Stimulated activated CD8-positive, alpha-beta memory T cell treated with anti-CD3 and anti-CD28 coated beads, Interleukin-2, amount 100 ng/mL, for 48 hours (primary cell): Measurements from ENCODE around the gene KIFC1.

Experiments used
- DNase-seq, 2 donors: peaks; one replicate each; pipeline ENCODE4 v3.0.0-alpha.2; 2020; ENCODE audit warnings: low read depth in 2 of 2

The KIFC1 gene

GRCh38 chr6:33411632-33412005 is 20.0 kb downstream of the KIFC1 start:
- no peak for DNase-seq

- DNase-seq, result no peak
Observed at GRCh38 chr6:33412140-33413009, 20.8 kb downstream of the KIFC1 start.

DNA sequence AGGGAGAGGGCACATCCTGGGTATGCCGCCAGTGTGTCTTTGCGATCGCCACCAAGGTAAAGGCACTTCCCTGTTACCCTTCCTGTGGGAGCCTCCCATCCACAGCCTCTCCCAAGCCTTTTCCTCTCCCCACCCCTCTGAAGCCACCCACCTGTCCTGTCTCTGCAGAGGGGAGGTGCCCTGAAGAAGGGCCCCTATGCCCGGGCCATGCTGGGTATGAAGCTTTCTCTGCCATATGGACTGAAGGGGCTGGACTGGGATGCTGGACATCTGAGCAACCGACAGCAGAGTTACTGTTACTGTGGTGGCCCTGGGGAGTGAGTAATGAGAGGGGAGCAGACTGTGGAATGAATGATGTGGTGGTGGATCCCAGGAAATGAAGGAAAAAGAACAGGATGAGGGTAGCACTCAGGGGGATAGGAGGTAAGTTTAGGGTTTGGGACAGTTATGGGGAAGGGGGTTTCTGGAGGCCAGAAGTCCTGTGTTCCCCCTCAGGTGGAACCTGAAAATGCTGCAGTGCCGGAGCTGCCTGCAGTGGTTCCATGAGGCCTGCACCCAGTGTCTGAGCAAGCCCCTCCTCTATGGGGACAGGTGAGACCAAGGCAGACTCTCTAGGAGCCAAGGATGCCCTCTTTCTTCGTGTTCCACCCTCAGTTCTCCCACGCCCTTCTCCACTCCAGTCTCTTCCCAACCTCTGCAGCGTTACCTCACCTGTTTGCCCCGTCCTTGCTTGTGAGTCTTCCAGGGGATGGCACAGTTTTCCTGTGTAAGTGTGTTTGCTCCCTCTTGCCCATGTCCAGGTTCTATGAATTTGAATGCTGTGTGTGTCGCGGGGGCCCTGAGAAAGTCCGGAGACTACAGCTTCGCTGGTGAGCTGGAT is 21.9 kb downstream of the KIFC1 start:
- no peak for DNase-seq

- DNase-seq, result no peak
Observed at GRCh38 chr6:33414592-33415271, 23.1 kb downstream of the KIFC1 start.

GRCh38 chr6:33415831-33416230 is 24.2 kb downstream of the KIFC1 start:
- DNase-seq, result no peak

DNA sequence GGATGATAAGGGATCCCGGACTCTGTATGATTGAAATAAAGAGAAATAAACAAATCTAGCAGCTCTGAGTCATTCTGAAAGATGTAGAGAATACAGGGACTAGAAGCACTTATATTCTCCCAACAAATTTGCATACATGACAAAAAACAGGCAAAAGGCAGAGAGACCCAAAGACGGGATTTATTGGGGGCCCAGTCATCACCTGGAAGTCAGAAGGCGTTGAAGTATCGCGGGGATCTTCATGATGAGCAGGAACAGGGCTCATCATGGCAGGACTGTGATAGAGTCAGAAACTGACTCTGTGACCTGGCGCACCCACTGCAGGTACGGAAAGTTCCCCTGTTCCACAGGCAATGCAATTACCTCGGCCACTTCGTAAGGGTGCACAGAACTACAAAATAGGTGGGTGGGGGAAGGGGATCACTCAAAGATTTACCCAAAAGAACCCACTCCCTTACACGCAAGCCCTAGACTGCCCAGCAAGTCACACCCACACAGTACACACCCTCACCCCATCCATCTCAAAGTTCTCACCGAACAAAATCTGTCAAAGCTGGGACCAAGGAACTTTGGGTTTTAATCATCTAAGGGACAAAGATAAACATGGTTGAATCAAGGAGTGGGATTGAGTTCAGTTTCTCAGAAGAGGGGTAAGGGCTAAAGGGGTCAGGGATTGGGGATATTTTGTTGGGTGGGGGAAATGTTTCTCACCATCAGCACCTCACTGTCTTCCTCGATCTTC is 24.9 kb downstream of the KIFC1 start:
- DNase-seq, result no peak

DNA sequence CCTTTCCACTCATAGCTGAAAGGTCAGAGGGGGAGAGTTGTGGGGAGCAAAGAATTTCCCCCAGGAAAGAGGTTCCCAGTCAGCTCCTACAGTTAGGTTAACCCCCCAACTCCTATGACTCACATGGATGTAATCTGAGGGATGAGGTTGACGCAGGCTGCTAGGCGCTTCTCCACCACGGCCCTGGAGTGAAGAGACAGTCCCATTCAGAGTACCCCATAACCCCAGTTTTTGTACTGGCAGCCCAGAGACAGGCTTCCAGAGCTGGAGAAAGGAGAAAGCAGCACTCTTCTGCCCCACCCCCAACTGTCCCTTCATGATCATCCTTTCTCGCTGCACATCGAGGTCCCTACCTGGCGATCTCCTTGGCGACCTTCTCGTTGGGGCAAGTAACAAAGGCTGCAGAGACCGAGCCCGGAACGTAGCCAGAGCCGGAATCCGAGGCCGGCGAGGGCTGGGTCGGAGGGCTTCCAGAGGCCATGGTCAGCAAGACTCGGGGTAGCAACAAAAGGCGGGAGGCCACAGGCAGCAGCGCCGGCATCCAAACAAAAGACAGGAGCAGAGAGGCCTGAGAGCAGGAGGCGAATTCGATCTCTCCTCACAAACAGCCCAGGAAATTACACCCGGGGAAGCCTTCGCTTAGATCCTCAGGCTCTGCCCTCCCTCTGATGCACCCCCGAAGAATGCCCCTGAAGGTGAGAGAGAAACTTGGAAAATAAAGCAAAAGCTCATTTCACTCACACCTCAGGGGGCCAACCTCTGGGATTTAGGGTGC is 25.7 kb downstream of the KIFC1 start:
- no peak for DNase-seq

GRCh38 chr6:33417903-33418689 is 26.5 kb downstream of the KIFC1 start, which contains the start of gene CUTA:
Gene CUTA, minus strand, starts transcription at chr6:33418107. Its CDS starts 107 bp downstream, at chr6:33418000.
- DNase-seq, result peak; percentile 96 to 97

GRCh38 chr6:33418690-33419291 is 27.2 kb downstream of the KIFC1 start:
- peak in 1 of 2 donors; percentile 43 for DNase-seq

DNA sequence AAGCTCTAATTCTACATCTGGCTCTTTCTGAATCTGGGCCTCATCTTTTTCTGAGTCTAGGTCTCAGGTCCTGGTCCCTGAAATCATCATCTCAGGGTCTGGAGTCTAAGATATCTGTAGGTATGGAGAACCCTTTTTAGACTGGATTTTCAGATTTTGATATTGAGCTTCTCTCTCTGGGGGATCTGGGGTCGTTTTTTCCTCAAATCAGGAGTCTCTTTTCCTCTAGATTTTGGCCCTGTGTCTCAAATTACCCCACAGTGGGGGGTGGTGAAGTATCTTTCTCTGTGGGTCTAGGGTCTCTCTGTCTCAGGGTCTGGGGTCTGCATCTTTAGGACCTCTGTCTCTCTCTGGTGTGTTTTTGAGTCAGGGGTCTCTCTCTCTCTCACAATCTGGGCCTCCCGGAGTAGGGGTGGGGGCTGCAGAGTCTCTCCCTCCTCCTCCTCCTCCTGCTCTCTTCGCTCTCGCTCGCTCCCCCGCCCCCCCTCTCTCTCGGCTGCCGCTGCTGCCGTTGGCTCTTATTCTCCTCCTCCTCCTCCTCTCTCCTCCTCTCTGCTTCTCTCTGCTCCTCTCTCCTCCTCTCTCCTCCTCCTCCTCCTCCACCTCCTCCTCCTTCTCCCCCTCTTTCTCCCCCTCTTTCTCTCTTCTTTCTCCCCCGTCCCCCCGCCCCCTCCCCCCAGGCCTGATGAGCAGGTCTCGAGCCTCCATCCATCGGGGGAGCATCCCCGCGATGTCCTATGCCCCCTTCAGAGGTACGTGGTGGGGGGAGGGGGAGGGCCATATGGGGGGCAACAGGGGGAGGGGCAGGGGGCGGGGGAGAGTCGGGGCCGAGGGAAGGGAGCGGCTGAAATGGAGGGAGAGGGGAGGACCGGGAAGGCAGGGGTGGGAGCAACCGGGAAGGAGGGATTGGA is 28.2 kb downstream of the KIFC1 start, which contains the start of gene SYNGAP1:
SYNGAP1 (plus strand) TSS at position 486 of the 911 bp plus-strand sequence; CDS start at position 686, 200 bp downstream.
- no peak for DNase-seq

- no peak for DNase-seq
Observed at GRCh38 chr6:33420491-33421343, 29.1 kb downstream of the KIFC1 start.

- no peak for DNase-seq
Observed at GRCh38 chr6:33421344-33421643, 29.7 kb downstream of the KIFC1 start.

DNA sequence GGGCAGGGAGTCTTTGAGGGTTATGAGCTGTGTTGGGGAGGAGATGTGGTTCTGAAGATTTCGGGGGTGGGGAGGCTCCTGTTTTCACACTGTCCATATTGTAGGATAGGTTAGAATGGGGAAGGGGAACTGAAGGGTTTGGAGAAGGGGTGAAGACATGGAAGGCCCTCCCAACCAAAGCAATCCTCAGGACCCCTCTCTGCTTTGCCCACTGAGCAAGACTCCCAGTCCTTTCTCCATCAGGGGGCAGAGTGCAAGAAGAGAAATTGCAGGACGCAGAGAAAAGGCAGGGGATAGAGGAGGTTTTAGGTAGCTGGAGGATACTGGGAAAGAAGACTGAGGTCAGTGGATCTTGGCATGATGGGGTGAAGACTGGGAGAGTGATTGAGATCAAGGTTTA is 32.2 kb downstream of the KIFC1 start:
- DNase-seq, result no peak

GRCh38 chr6:33424855-33425667 is 33.4 kb downstream of the KIFC1 start:
- no peak for DNase-seq

DNA sequence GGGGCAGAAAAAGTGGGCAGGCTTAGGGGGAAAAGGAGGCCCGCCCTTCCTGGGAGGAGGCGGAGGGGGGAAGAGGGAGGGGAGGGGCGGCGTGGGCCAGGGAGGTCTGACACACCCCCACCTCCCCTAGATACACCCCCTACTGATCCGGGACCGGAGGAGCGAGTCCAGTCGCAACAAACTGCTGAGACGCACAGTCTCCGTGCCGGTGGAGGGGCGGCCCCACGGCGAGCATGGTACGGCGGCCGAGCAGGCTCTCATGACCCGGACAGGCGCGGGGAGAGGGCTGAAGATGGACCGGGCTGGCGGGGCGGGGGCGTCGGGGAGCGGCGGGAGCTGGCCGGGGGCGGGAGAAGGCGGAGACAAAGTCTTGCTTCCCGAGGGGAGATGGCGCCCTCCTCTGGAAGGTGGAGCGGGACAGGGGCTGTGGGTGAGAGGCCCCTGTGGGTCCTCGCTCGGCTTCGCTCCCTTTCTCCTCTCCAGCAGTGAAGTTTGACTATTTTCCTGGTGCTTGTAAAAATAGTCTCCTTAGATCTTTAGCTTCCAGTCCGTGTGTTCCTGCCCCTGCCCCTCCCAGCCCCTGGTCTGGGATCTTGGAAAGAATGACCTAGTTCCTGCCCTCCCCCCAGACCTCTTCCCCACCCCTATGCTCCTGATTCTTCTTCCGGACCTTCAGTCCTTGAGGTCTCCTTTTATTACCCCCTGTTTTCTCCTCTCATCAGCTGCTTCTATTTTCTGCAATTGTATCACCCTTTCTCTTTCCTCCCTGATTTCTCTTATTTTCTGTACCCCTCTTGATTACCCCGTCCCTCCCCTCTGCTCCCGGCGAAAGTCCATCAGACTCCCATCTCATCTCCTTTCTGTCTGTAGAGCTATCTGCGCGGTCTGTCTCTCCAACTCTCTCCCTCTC is 34.3 kb downstream of the KIFC1 start:
- peak; percentile 79 to 84 for DNase-seq
